ENCODE results near the gene ITIH5. TPM values are rescaled to one million over a fixed set of nuclear protein-coding genes. Genes with fewer than 3 reads are reported as not detected.

The ITIH5 gene
- total RNA-seq, 1 donor from 2014 or later, result not detected

- intact Hi-C loops (cut with micrococcal nuclease), result no loop called here
Measured at GRCh38 chr10:7587168-7587864, 79.5 kb downstream of the ITIH5 start.

GRCh38 chr10:7585228-7585627, 81.5 kb downstream of the ITIH5 start:
- intact Hi-C loops (cut with micrococcal nuclease), result no loop called here

GRCh38 chr10:7583626-7584025, 83.1 kb downstream of the ITIH5 start:
- intact Hi-C loops (cut with micrococcal nuclease), result no loop called here

- intact Hi-C loops (cut with micrococcal nuclease), result no loop called here
Measured at GRCh38 chr10:7580520-7580919, 86.2 kb downstream of the ITIH5 start.

- intact Hi-C loops (cut with micrococcal nuclease), result no loop called here
Measured at GRCh38 chr10:7579681-7580080, 87.1 kb downstream of the ITIH5 start.

GRCh38 chr10:7577579-7577978, 89.2 kb downstream of the ITIH5 start:
- intact Hi-C loops (cut with micrococcal nuclease), result no loop called here

- intact Hi-C loops (cut with micrococcal nuclease), result no loop called here
Measured at GRCh38 chr10:7577176-7577575, 89.6 kb downstream of the ITIH5 start.

GRCh38 chr10:7576340-7576739, 90.4 kb downstream of the ITIH5 start:
- intact Hi-C loops (cut with micrococcal nuclease), result no loop called here

GRCh38 chr10:7572391-7572790, 94.4 kb downstream of the ITIH5 start:
- intact Hi-C loops (cut with micrococcal nuclease), result no loop called here

GRCh38 chr10:7571981-7572380, 94.8 kb downstream of the ITIH5 start:
- intact Hi-C loops (cut with micrococcal nuclease), result no loop called here

GRCh38 chr10:7567911-7568620, 98.7 kb downstream of the ITIH5 start:
- intact Hi-C loops (cut with micrococcal nuclease), result no loop called here

GRCh38 chr10:7566891-7567290, 99.9 kb downstream of the ITIH5 start:
- intact Hi-C loops (cut with micrococcal nuclease), result no loop called here

- intact Hi-C loops (cut with micrococcal nuclease), result no loop called here
Measured at GRCh38 chr10:7565871-7566270, 100.9 kb downstream of the ITIH5 start.

- intact Hi-C loops (cut with micrococcal nuclease), result no loop called here
Measured at GRCh38 chr10:7563770-7564169, 103.0 kb downstream of the ITIH5 start.

GRCh38 chr10:7563368-7563767, 103.4 kb downstream of the ITIH5 start:
- intact Hi-C loops (cut with micrococcal nuclease), result no loop called here

GRCh38 chr10:7561985-7562384, 104.8 kb downstream of the ITIH5 start:
- intact Hi-C loops (cut with micrococcal nuclease), result no loop called here

GRCh38 chr10:7561216-7561893, 105.4 kb downstream of the ITIH5 start:
- intact Hi-C loops (cut with micrococcal nuclease), result no loop called here

GRCh38 chr10:7560519-7560918, 106.2 kb downstream of the ITIH5 start:
- intact Hi-C loops (cut with micrococcal nuclease), result no loop called here

- intact Hi-C loops (cut with micrococcal nuclease), result no loop called here
Measured at GRCh38 chr10:7559386-7559785, 107.4 kb downstream of the ITIH5 start.

GRCh38 chr10:7558036-7558435, 108.7 kb downstream of the ITIH5 start:
- intact Hi-C loops (cut with micrococcal nuclease), result no loop called here

GRCh38 chr10:7553531-7553930, 113.2 kb downstream of the ITIH5 start:
- intact Hi-C loops (cut with micrococcal nuclease), result no loop called here

- intact Hi-C loops (cut with micrococcal nuclease), result no loop called here
Measured at GRCh38 chr10:7551950-7552716, 114.6 kb downstream of the ITIH5 start.
